Germinal center (tissue), 1 donor: ENCODE measurements around the gene SLC2A4RG.

Source experiments
- DNase-seq: peaks from one replicate; pipeline ENCODE4 v3.0.0; 2012; ENCODE audit warnings: mixed read lengths, low spot score

Gene SLC2A4RG

DNA sequence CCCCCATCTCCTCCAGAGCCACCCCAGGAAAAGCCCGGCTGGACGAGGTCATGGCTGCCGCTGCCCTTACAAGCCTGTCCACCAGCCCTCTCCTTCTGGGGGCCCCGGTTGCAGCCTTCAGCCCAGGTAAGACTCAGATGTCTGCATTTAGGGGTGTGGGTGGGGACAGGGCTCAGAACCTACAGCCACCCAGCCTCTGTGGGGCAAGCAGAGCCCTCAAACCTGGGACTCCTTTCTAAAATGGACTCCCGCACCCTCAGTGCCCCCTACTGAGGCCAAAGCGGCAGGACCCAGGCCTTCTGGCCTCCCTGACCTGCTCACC is 1.7 kb downstream of the SLC2A4RG start:
- DNase-seq: no peak

DNA sequence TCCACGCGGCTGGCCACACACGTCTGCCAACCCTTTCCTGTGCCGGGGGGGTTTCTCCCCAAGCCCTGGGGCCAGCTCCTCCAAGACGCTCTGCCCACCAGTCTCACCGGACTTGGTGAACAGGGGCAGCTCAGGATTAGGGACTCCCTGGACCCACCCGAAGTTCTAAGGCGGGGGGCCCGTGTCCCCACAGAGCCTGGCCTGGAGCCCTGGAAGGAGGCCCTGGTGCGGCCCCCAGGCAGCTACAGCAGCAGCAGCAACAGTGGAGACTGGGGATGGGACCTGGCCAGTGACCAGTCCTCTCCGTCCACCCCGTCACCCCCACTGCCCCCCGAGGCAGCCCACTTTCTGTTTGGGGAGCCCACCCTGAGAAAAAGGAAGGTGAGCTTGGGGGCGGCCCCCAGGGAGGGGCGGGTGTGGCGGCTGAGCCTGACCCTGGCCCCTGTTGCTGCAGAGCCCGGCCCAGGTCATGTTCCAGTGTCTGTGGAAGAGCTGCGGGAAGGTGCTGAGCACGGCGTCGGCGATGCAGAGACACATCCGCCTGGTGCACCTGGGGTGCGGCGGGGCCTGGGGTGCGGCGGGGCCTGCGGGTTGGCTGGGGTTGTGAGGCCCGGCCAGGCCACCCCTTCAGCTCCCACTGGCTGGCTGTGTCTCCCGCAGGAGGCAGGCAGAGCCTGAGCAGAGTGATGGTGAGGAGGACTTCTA is 2.3 kb downstream of the SLC2A4RG start:
- DNase-seq: no peak

DNA sequence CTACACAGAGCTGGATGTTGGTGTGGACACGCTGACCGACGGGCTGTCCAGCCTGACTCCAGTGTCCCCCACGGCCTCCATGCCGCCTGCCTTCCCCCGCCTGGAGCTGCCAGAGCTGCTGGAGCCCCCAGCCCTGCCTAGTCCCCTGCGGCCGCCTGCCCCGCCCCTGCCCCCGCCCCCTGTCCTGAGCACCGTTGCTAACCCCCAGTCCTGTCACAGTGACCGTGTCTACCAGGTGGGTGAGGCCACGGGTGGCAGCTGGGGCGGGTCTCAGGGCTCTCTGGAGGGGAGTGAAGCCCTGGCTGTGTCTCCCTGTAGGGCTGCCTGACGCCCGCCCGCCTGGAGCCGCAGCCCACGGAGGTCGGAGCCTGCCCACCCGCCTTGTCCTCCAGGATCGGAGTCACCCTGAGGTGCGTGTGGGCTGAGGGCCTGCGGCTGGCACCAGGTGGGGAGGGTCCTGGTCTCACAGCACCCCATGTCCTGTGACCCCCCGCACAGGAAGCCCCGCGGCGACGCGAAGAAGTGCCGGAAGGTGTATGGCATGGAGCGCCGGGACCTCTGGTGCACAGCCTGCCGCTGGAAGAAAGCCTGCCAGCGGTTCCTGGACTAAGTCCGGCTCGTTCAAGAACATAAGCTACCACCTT is 2.9 kb downstream of the SLC2A4RG start:
- DNase-seq: no peak

DNA sequence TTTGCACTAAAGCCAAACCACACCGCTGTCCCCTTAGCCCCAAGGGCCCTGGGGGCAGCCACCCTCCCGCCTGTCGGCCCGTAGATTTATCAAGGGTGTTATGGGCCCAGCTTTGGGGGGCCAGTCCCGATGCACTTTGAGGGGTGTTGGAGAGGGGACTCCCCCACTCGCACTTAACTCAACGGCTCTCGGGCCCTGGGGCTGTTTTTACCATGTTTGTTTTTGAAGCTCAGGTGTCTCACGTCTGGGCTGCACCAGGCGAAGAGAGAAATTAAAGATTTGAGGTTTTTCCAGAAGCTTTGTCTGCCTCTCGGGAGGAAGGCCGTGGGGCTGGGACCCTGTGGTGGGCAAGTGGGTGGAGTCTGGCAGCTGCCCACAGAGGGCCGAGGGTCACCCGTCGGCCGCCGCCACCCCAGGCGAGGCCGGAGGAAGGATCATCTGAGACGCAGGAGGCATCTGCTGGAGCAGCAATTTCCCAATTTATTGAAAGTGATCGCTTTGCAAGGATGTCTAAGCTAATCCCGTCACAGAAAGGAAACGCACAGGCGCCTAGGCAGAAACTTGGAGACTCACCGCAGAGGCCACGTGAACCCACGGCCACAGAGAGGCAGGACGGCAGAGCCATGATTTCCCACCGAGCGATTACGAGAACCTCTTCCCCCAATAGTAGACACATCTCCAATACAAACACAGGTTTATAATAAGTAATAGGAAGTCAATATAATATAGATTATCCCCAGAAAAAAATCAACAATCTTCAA is 3.8 kb downstream of the SLC2A4RG start:
- DNase-seq: peak; percentile 1

DNA sequence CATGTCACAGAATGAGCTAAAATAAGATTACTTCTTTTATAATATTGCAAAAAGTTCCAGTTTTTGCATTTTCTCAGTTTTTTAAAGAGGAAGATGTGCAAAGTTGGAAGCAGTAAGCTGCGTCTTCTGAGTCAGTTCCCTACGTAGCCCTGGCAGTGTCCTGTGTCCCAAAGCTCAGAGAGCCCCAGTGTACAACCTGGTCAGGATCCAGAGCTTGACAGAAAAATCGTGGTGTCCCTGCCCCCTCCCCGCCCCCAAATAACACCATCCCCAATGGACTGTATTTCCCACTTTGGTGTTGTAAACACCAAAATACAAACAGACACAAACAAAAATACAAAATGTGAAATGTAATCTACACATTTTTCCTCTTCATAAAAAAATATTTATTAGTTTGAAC is 4.6 kb downstream of the SLC2A4RG start:
- DNase-seq: no peak

DNA sequence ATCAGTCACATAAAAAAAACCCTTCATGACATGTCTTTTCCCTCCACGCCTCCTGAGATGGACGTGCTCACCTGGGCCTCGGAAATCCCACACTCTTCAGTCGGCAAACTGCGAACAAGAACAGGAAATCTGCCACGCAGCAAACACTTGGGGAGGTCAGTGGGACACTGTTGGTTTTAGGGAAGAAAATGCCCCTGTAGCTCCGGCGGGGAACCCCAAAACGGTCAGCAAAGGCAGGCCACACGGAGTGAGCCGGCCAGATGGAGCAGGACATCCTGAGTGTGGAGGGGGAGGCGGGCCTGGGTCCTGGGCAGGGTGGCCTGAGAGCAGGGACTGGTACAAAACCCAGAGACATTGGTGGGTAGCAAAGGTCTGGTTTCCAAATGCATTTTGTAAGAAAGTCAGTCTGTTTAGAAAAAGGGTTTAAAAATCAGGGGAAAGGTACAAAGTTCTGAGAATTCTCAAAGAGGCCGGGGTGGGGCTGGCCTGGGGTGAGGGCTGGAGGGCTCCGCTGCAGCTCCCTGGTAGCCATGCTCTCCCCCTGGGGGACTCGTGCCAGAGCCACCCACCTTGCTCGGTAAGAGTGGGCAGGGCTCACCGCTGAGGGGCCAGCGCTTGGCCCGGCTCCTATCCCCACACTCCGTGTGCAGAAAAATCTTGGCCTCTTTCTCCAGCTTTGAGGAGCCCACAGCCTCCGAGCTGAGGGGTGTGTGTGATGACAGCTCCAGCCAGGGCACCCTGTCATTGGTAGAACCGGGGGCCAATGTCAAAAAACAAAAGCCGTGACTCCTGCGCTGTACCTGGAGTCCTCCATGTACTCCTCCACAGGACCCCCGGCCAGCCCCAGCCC is 5.2 kb downstream of the SLC2A4RG start:
- DNase-seq: peak; percentile 3

DNA sequence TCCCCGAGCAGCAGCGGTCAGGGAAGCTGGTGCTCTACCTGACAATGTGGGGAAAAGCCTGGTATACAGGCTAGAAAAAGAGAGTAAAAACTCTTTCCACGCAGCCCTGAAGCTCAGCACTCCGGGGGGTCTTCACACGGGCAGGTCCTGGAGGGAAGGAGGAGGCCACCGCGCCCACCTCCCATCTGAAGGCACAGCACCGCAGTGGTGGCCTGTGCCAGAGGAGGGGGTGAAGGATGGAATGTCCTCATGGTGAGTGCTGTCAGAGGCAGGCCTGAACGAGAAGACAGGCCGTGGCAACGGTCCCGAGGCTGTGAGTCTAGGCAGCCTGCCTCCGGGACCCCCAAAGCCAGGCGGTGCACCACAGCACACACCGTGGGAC is 5.8 kb downstream of the SLC2A4RG start:
- DNase-seq: peak; percentile 1

DNA sequence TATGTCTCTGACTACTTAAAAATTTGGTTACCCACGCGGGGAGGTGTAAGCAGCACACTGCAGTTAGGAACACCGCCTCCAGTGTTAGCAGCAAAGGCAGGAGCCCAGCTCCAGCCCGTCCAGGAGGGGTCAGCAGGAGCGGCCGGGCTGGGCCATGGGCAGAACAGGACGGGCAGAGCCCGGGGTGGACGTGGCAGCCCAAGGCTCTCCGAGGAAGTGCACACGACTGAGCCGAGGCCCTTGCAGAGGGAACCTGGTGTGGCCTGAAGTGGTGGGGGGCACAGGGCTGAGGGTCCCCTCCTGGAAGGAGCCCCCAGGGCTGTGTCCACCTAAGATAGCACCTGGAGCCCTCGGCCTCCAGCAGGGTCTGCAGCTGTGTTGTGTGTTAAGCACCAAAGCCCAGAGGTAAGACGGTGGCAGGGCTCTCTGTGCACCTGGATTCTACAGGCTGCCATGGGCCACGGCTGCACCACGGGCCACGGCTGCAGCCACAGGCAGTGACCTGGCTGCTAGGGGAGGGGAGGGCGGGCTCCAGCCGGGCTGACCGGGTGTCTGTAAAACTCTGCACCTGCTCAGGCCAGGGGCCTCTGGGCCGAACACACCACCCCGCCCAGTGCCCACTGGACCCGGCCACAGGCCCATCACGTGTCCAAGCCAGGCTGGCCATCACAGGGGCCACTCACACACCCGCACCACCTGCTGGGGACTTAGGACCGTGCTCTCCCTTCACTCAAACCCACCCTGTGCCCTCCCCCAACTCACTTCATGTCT is 6.6 kb downstream of the SLC2A4RG start:
- peak; percentile 2 for DNase-seq

DNA sequence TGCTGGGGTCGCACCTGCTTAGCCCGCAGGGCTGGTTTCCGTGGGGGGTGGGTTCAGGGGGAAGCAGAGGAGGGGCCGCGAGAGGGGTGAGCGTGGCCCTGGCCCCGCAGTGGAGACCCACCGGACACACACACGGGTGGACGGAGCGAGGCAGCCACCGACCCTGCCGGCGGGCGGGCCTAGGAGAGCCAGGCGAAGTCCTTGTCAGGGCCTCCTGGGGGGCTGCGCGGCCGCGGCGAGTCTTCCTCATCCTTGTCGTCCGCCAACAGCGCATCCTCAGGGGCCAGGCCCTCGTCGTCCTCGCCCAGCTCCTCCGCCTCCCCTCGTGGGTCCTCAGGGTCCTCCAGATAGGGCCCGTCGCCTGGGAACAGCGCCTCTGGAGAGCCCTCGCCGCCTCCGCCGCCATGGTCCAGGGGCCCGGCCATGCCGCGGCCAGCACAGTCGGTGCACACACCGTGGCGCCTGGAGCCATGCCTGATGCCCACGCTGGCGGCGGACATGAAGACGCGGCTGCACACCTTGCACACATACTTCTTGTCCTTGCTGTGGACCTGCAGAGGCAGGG is 7.3 kb downstream of the SLC2A4RG start:
- DNase-seq: peak; percentile 1

DNA sequence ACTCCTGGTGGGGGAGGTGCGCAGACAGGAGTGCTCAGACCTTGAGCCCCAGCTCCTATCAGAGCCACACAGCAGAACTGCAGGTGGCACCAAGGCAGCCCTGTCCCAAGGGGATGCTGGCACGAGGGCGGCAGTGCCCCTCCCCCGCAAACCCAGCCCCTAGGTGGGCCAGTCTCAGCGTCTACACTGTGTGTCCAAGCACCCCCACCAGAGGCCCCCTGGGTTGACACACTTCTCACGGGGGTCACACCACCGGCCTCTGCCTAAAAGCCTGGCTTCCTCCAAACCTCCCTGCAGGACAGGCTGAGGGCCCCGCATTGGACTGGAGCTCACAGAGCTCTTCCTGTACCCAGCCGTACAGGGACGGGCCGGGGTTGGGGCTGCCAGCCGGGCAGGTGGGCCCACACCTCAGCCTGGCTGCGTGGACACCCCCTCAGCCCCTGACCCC is 8.1 kb downstream of the SLC2A4RG start:
- peak; percentile 47 for DNase-seq

DNA sequence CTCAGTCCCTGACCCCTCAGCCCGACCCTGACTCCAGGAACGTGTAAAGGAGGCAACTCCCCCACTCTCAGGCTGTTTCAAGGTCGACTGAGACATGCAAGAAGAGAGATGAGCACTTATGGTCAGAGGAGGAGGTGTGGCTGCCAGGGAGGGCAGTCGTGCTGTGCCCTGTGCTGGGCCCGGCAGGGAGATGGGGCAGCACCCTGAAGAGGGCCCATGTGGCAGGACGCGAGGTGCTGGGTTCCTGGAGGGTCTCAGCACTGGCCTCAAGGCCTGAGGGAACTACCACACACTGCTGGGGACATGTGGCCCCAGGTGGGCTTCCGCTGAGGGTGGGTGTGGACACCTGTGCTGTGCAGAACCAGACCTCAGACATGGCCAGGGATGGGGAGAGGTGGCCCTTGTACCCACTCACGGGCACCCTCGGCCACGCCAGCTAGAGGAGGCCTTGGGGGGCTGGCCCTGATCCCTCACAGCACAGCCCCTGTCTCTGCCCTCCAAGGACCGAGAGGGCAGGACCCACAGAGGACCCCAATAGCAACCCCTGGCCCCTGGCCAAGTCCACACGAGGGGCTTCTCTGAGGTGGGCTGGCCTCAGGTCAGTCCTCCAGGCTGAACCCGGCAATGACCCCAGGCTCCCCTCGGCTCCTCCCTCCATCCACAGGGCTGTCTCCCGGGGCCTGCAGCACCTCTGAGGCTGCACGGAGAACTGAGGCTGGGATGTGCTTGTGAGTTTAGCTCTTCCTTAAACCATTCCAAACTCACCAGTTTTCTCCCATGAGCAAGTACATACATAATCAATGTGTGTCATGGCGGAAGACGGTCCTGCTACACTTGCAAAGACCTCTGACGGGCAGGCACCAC is 8.7 kb downstream of the SLC2A4RG start:
- DNase-seq: no peak

DNA sequence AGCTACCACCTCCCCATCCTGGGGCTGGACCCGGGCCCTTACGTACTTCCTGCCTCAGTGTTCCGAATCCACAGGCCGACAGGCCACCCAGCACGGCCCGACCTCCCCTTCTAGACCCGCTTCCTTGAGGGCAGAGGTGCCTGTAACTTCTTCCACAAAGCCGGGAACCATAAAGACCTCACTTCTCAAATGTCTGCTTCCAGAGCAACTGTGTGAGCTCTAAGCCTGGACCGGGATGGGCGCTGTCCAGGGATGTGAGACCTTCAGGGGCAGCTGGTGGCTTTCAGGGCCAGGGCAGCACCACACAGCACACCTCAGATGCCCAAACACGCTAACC is 9.3 kb downstream of the SLC2A4RG start:
- no peak for DNase-seq

DNA sequence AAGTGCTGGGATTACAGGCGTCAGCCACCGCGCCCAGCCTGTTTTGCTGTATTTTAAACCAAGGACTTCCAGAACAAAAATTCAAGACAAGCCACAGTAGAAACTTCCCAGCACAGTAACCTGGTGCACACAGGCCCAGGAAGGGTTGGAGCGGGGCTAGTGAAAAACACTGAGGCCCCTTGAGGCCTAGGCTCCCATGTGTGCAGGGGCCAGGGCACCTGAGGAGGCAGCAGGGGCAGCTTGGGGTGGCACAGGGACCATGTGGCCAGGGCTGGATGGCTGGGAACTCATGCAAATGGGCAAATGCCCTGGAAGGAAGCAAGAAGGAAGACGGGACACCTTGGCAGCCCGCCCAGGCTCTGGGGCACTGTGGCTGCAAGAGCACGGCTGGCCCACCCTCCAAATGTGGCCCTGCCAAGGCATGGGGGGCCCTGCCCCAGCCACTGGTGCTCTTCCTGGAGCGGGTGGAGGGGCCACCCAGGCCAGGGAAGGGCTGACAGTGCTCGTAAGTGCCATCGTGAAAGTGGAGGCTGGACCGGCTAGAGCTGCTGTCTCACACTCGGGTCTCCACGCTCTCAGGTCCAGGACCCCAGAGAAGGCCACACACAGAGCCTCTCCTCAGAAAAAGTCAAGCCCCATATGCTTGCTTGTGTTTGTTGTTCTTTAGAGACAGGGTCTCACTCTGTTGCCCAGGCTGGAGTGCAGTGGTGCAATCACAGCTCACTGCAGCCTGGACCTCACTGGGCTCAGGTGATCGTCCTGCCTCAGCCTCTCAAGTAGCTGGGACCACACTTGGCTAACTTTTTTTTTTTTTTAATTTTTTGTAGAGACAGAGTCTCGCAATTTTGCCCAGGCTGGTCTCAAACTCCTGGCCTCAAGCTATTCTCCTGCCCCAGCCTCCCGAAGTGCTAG is 10.3 kb downstream of the SLC2A4RG start:
- no peak for DNase-seq

DNA sequence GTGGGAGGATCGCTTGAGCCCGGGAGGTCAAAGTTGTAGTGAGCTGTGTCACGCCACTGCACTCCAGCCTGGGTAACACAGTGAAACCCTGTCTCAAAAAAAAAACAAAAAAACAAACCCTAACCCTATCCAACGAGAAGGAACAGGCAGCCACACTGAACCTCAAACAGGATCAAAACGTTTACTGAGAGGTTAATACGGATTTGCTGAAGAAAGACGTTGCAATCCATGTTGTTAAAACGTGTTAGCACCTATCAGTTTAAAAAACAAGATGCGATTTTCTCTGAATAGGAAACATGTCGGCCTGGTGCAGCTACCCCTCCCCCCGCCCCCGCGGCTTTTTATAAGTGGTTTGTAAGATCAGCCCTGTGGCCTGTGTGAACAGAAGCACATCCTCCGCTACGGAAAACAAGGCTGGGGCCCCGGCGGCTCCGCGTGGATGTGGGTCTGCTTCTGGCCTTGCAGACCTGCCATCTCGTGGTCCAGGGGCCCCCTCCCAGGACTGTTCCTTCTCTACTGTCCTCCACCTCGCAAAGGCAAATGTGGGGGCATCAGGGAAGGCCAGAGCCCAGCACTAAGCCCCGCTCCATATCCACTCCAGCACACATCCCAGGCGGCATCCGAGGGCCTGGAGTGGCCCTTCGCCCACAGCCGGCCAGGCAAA is 11.4 kb downstream of the SLC2A4RG start:
- no peak for DNase-seq

DNA sequence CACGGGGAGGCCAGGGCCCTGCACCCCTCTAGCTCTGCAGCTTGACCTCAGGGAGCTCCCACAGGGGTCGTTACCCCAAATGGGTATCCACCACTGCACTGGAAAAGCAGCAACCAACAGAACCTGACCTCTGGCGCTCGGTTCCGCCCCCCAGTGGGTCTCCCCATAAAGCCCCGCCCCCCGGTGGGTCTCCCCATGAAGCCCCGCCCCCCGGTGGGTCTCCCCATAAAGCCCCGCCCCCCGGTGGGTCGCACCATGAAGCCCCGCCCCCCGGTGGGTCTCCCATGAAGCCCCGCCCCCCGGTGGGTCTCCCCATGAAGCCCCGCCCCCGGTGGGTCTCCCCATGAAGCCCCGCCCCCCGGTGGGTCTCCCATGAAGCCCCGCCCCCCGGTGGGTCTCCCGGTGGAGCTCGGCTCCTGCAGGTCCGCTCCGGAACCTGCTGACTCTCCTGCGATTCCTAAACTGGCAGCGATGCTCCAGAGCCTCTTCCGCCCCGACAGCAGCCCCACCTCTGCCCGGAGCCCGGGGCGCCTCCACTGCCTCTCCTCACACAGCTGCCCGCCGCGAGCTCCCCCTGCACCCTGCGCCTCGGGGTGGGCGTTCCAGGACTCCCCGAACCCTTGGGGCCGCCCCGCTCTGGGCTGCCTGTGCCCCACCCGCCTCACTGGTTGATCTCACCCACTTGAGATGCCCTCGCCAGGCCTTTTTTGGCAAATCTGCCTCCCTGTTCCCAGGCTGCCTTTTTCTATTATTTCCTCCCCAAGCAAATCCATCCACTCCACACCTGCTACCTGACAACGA is 12.1 kb downstream of the SLC2A4RG start:
- DNase-seq: no peak

DNA sequence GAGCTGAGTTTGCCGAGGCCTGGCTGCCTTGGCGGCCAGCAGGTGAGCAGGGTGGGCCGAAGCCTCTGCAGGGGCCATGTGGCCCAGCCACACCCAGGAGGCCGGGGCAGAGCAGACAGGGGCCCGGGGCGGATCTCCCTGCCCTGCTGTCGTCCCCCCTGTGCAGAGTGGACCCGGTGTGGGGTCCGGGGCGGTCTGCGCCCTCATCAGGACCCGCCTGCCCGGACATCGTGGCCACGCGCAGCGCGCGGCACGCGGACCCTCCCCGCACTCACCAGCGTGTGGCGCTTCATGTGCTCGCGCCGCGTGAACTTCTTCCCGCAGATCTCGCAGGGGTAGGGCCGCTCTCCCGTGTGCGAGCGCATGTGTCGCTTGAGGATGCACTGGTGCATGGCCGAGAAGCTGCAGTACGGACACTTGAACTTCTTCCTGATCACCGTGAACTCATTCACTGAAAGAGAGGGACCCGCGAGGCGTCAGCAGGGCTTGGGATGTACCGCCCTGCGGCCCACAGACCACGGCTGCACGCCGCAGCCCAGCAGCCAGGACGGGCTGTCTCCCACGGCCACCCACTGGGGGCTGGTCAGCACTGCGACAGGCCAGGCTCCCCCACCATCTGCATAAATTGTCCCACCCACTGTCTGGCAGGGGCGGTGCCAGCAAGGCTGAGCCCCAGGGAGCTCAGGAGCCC is 13.0 kb downstream of the SLC2A4RG start:
- no peak for DNase-seq

DNA sequence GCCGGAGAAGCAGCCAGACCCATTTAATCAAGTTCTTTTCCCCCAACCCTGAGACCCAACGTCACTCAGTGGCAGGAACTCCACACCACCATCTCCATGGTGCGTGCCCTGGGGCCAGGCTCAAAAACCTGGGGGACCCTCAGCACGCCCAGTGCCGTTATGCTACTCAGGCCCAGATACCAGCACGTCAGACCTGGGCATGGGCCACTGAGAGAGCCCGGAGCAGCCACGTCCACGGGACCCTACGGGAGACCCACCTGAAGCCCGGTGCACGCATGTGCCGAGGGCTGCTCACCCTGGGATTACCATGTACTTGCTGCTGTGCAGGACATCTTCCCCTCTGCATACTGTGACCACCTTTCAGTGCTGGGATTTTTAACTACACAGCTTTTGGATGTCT is 13.8 kb downstream of the SLC2A4RG start:
- no peak for DNase-seq
